ENCODE results near the gene DCUN1D2.

DNA sequence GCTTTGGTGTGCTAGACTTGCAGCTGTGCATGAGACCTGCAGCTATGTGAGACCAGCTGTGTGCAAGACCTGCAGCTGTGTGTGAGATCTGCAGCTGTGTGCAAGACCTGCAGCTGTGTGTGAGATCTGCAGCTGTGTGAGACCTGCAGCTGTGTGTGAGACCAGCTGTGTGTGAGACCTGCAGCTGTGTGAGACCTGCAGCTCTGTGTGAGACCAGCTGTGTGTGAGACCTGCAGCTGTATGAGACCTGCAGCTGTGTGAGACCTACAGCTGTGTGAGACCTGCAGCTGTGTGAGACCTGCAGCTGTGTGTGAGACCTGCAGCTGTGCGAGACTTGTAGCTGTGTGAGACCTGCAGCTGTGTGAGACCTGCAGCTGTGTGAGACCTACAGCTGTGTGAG, 6.7 kb upstream of the DCUN1D2 start:
- TF ChIP-seq CTCF (IDR thresholded peaks at IDR 0.05) = no peak
- no peak for TF ChIP-seq EP300 (IDR thresholded peaks at IDR 0.05)
- TF ChIP-seq POLR2AphosphoS5 (IDR thresholded peaks at IDR 0.05) = no peak

All from esophagus muscularis mucosa (tissue), 4 donors.